Superior temporal gyrus (tissue), 1 donor: Measurements from ENCODE around the gene LAYN.

Experiments
- DNase-seq: peaks from one replicate; pipeline ENCODE4 v3.0.0-alpha.2; 2016; ENCODE audit errors: extremely low spot score

Gene LAYN, protein sequence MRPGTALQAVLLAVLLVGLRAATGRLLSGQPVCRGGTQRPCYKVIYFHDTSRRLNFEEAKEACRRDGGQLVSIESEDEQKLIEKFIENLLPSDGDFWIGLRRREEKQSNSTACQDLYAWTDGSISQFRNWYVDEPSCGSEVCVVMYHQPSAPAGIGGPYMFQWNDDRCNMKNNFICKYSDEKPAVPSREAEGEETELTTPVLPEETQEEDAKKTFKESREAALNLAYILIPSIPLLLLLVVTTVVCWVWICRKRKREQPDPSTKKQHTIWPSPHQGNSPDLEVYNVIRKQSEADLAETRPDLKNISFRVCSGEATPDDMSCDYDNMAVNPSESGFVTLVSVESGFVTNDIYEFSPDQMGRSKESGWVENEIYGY

GRCh38 chr11:111540114-111540936, at the start of gene LAYN:
LAYN (plus strand) TSS chr11:111540720; CDS start chr11:111540844, 124 bp downstream.
- DNase-seq, result no peak

- DNase-seq, result no peak
Measured at GRCh38 chr11:111494040-111494439, 46.5 kb upstream of the LAYN start.

DNA sequence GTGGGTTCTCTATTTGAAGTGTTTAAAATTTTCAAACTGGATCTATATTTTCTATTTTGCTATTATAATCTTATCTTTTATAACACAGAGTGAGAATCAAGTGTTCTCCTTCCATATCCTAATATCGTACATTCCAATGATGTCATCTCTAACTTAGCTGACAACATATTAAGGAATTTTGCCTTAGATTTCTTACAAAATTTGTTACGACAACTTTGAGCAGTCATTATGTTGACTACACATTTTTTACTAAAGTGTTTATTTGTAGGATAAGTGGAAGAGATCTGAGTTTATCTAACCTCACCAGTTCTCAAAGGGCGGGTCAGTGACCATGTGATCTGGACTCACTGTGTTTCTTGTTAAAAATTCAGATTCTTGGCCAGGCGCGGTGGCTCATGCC, 41.0 kb upstream of the LAYN start:
- DNase-seq, result no peak

DNA sequence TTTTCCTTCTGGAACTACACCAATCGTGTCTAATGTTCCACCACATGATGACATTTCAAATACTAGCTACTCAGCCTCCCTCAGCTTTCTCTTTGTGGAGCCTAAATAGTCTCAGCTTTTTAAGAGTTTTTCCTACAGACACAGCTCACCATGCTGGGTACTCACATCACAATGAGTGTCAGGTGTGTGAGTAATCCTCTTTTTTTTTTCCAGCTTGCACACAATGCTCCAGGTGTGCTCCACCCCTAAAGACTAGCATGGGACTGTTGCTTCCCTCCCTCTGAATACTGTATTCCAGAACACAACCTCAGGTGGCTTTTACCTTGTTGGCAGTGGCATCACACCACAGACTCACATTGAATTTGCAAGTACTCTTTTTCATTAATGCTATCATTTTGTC, 40.0 kb upstream of the LAYN start:
- DNase-seq, result no peak

DNA sequence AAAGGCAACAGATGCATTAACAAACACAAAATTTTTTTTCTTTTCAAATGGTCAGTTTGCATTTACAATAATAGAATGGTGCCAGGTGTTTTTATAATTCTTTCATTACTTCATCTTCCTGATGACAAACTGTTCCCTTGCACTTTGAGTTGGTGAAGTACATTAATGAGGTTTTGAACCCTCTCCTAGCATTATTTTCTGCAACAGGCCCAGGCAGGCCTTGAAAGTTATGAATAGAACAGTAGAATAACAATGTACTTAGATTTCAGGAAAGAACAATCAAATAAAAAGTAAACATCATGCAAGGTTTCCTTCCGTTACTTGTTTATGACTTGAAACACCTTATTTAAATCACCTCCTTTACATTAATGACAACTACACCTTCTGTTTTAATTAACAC, 37.9 kb upstream of the LAYN start:
- no peak for DNase-seq

DNA sequence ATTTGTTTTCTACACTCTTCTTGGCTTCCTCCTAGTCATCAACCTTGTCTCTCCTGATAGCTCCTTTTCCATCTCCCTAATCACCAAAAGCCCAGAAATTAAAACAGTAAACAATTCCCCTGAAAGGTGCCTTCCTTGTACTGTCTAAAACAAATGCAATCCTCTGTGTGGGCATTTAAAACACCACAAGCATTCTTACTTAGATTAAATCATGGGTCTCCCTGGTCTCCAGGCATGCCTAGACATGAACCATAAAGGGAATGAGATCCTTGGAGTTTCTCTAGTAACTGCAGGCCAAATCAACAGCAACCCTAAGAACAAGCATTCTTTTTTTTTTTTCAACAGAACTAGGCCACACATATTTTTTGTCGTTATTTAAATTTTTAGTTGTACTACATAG, 30.2 kb upstream of the LAYN start:
- DNase-seq, result no peak

DNA sequence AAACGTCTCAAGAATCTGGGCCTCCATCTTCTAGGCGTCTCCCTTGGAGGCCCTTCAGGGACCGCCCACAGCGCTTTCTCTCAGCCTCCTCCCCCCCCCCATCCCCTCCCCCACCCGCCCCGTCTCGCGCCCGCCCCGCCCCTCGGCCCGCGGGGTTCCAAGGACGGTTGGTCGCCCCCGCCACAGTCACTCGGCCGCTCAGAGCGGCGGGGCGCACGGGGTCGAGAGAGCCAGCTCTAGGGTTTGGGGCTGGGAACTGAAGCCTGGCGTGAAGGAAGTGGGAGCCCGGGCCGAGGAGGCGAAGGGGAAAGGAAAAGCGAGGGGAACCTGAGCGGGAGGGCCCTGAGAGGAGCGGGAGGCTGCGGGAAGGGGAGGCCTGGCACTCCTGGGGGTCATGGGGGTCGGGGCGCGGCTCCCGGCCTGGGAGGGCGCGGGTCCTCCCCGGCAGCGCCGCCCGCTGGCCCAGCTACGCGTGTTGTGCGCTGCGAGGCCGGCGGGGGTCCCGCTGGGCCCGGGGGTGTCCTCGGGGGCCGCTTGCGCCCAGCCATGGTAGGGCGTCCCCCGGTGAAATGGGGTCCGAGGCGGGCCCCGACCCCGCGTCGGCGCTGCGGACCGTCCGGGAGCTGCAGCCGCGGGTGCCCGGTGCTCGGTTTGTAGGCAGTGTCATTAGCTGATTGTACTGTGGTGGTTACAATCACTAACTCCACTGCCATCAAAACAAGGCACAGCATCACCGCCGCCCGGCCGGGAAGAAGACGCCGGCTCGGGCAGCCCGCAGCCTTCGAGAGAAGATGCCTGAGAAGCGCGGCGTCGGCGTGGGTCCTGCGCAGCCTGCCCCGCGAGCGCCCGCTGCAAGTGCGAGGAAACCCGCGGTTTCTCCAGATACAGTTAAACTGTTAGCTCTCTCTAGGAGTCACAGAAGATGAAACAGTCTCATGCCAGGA, 28.0 kb upstream of the LAYN start, which contains the start of gene BTG4:
BTG4 (minus strand) TSS at position 91 of the 944 bp plus-strand sequence. CDS start 13,610 bp downstream, outside the sequence.
- no peak for DNase-seq

DNA sequence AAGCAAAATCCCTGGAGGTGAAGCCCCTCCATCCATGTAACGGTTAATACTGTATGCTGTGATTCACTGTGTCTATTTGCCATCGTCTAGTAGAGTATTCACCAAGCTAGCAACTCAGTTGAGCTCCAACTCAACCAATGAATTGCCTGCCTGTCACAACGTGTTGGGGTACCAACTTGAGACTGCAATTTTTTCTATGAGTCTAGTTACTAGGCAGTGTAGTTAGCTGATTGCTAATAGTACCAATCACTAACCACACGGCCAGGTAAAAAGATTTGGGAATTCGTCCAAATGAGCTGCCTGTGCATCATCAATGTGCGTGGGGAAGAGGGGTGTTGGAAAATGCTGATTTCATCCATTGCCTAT, 27.3 kb upstream of the LAYN start:
- no peak for DNase-seq

DNA sequence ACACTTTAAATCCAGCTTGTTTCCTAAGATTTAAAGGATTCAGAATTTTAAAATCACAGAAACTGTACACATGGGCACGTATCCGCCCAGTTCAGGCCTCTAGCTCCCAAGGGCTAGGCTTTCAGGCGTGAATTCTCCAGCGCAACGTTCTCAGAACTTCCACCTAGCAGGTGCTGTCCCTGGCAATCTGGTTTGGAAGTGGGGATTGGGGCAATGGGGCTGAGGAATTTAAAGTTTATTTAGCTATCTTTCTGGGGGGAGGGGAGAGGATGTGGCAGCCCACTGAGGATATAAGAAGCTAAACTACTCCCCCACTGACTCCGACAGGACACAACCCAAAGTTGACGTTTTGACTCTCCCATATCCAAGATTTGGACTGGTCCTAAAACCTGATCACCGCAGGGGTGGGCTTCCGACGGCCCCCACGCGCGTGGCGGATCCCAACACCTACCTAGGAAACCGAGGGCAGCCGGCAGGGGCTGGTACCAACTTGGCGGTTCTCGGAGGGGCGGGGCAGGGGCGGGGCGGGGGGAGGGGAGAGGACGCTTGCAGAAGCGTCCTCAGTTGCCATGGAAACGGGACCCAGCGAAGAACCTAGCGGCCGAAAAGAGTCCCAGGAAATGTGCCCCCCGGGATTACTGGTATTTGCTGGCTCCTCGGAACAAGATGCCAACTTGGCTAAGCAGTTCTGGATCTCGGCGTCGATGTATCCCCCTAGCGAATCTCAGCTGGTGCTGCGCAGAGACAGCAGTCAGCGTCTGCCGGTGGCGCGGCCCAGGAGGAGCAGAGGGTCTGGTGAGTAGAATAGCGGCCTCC, 26.1 kb upstream of the LAYN start, which contains the start of gene HOATZ:
HOATZ (plus strand) TSS at position 563 of the 816 bp plus-strand sequence; CDS start at position 570, 7 bp downstream.
- peak; percentile 31 for DNase-seq

DNA sequence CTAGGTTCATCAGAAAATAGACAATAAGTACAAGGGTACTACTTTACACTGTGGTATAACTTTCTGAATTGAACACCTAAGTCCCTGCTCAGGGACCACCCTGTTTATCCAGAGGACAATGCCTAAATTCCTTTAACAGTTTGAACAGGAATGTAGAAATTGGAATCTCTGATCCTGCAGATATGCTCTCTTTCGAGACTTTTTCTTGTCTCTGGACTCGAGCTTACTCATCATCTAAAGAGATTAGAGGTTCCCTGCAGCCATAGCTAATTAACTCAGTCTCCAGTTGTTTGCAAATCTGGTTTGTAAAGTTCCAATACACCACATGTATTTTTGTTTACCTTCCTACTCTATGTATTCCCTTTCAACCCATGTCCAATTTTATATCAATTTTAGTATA, 24.9 kb upstream of the LAYN start:
- no peak for DNase-seq

- no peak for DNase-seq
Measured at GRCh38 chr11:111518668-111519067, 21.9 kb upstream of the LAYN start.

DNA sequence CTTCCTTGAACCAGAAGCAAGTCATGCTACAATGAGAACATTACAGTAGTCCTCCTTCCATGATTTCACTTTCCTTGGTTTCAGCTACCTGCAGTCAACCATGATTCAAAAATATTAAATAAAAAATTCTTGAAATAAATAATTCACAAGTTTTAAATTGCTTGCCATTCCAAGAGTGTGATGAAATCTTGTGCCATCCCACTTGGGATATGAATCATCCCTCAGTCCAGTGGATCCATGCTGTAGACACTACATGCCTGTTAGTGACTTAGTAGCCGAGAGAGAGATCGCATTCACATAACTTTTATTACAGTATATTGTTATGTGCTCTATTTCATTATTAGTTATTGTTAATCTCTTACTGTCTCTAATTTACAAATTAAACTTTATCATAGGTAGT, 20.0 kb upstream of the LAYN start:
- DNase-seq, result no peak

DNA sequence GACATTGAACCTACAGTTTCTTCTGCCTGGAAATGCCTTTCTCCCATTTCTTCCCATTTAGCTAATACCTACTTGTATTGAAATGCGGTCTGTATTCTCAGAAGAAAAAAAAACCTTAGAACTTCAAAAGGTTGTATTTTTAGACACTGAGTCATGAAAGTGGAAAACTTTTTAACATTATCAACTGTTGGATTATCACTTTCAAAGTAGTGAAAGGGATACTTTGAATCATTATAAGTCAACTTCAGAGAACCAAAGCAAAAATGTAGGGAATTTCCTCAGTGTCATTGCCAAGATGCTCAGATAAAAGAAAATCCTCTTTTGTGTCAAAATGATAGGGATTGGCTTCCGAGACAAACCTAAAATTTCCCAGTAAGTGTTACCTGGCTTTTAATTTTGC, 19.4 kb upstream of the LAYN start:
- DNase-seq, result no peak

DNA sequence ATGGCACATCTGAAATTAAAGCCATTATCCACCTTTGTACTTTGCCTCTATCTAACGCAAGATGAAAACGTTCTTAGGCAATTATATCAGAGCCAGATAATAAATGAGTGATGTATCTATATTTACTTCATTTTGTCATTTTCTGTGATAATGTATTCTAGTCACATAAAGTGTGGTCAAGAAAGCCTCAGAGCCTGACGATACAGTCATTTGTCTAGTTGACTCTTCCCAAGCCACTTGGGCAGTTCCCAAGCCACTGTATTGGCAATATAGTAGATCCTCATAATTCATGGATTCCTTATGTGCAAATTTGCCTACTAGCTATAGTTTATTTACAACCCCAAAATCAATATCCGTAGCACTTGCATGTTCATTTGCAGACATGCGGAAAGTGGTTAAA, 18.1 kb upstream of the LAYN start:
- no peak for DNase-seq

GRCh38 chr11:111523343-111523742, 17.2 kb upstream of the LAYN start:
- no peak for DNase-seq

GRCh38 chr11:111524056-111524455, 16.5 kb upstream of the LAYN start:
- no peak for DNase-seq

GRCh38 chr11:111525456-111525855, 15.1 kb upstream of the LAYN start:
- no peak for DNase-seq

GRCh38 chr11:111526501-111526900, 14.0 kb upstream of the LAYN start:
- DNase-seq, result no peak

GRCh38 chr11:111527279-111527678, 13.2 kb upstream of the LAYN start:
- DNase-seq, result no peak

DNA sequence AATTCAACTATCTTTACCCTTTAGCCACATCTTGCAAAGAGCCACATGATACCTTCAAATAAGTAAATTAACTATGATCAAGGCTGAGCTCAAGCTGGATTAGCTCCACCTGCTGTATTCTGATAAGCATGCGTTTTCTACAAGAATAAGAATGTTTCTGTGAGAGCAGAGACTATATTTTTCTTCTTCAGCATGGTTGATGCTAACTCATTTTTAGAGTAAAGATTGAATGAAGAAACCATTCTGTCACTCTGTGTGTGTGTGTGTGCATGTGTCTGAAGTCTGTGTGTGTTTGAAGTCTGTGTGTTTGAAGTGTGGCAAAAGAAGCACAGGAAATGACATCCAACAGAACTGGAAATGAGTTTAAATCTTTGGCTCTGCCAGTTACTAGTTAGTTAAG, 12.0 kb upstream of the LAYN start:
- DNase-seq, result no peak

DNA sequence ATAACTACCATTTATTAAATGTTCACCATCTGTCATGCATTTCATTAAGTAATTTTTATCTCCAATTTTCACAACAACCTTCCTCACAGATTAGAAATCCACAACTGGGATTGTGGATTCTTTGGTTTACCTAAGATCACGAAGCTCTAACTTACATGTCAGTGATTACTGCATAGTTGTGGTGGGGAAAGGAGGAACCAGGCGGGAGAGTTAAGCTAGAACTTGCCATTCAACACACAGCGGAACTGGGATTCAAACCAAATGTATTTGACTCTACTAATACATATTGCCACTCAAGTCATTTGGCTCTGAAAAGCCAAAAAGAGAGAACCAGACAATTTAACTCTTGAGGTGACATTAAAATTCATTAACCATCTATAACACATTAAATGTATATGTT, 10.4 kb upstream of the LAYN start:
- no peak for DNase-seq
